HepG2 (cell line): ENCODE results near the gene SNX6. TPM values are rescaled to one million over a fixed set of nuclear protein-coding genes. Genes with fewer than 3 reads are reported as not detected.

Experiments
- ATM ChIP-seq: fragments of 450-650 bp; IDR thresholded peaks from 2 replicates; pipeline ENCODE4 v1.7.1; 2017; ENCODE audit warnings: mild to moderate bottlenecking, borderline replicate concordance
- DDIT3 ChIP-seq: sonication (generic); formaldehyde crosslinking; IDR thresholded peaks from 2 replicates; pipeline ENCODE4 v1.4.0; 2020; ENCODE audit warnings: mild to moderate bottlenecking, missing genetic modification reagents
- ESRRA ChIP-seq: sonication (generic); formaldehyde crosslinking; IDR thresholded peaks from 2 replicates; pipeline ENCODE4 v1.5.1; 2020; ENCODE audit warnings: mild to moderate bottlenecking, low read depth, missing genetic modification reagents
- FUBP1 ChIP-seq: sonication (generic); formaldehyde crosslinking; IDR thresholded peaks from 2 replicates; pipeline ENCODE4 v1.5.1; 2020; ENCODE audit warnings: missing genetic modification reagents, mild to moderate bottlenecking, borderline replicate concordance
- HNF1B ChIP-seq: sonication (generic); formaldehyde crosslinking; IDR thresholded peaks from 2 replicates; pipeline ENCODE4 v1.5.1; 2020; ENCODE audit warnings: mild to moderate bottlenecking, moderate library complexity, missing genetic modification reagents
- JARID2 ChIP-seq: sonication (generic); formaldehyde crosslinking; IDR thresholded peaks from 2 replicates; pipeline ENCODE4 v1.8.1; 2023; ENCODE audit warnings: missing genetic modification reagents, inconsistent platforms; ENCODE audit not compliant: insufficient replicate concordance
- KLF6 ChIP-seq: IDR thresholded peaks from 2 replicates; pipeline ENCODE4 v1.8.0; 2016; ENCODE audit warnings: missing biosample characterization, missing genetic modification reagents
- KLF9 ChIP-seq: IDR thresholded peaks from 2 replicates; pipeline ENCODE4 v1.6.1; 2016; ENCODE audit warnings: low read depth
- MAFG ChIP-seq: sonication (generic); formaldehyde crosslinking; IDR thresholded peaks from 2 replicates; pipeline ENCODE4 v1.5.1; 2020; ENCODE audit warnings: mild to moderate bottlenecking, missing genetic modification reagents
- MATR3 ChIP-seq: sonication (generic); formaldehyde crosslinking; IDR thresholded peaks from 2 replicates; pipeline ENCODE4 v1.4.0; 2020; ENCODE audit warnings: missing genetic modification reagents
- MEIS1 ChIP-seq: sonication (generic); formaldehyde crosslinking; IDR thresholded peaks from 2 replicates; pipeline ENCODE4 v1.9.0; 2021; ENCODE audit warnings: mild to moderate bottlenecking, missing genetic modification reagents, moderate library complexity, borderline replicate concordance
- NFIB ChIP-seq: sonication (generic); formaldehyde crosslinking; IDR thresholded peaks from 2 replicates; pipeline ENCODE4 v1.9.0; 2021; ENCODE audit warnings: missing genetic modification reagents, mild to moderate bottlenecking, borderline replicate concordance
- PAWR ChIP-seq: sonication (generic); formaldehyde crosslinking; IDR thresholded peaks from 2 replicates; pipeline ENCODE4 v1.4.0; 2020; ENCODE audit warnings: missing genetic modification reagents, mild to moderate bottlenecking, borderline replicate concordance
- RFXAP ChIP-seq: sonication (generic); formaldehyde crosslinking; IDR thresholded peaks from 2 replicates; pipeline ENCODE4 v1.4.0; 2020; ENCODE audit warnings: missing genetic modification reagents, borderline replicate concordance
- SATB2 ChIP-seq: sonication (generic); formaldehyde crosslinking; IDR thresholded peaks from 2 replicates; pipeline ENCODE4 v1.5.0; 2020; ENCODE audit warnings: missing genetic modification reagents
- SMAD1 ChIP-seq: sonication (generic); formaldehyde crosslinking; IDR thresholded peaks from 2 replicates; pipeline ENCODE4 v1.4.0; 2020; ENCODE audit warnings: missing genetic modification reagents, low read depth, mild to moderate bottlenecking, borderline replicate concordance
- STAG1 ChIP-seq: sonication (generic); formaldehyde crosslinking; IDR thresholded peaks from 2 replicates; pipeline ENCODE4 v1.4.0; 2020; ENCODE audit warnings: missing genetic modification reagents
- TAF15 ChIP-seq: fragments of 200-400 bp; formaldehyde crosslinking; IDR thresholded peaks from one replicate; pipeline ENCODE4 v1.6.1; 2018; ENCODE audit warnings: mild to moderate bottlenecking, low read depth, low read length; ENCODE audit not compliant: poor library complexity, severe bottlenecking
- TBX2 ChIP-seq: sonication (generic); formaldehyde crosslinking; IDR thresholded peaks from 2 replicates; pipeline ENCODE4 v1.5.0; 2020; ENCODE audit warnings: missing genetic modification reagents, mild to moderate bottlenecking, borderline replicate concordance
- ZNF17 ChIP-seq: sonication (generic); formaldehyde crosslinking; IDR thresholded peaks from 2 replicates; pipeline ENCODE4 v1.5.0; 2020; ENCODE audit warnings: mild to moderate bottlenecking, missing genetic modification reagents
- ZNF30 ChIP-seq: sonication (generic); formaldehyde crosslinking; IDR thresholded peaks from 2 replicates; pipeline ENCODE4 v1.5.0; 2020; ENCODE audit warnings: mild to moderate bottlenecking, missing genetic modification reagents
- ZNF335 ChIP-seq: sonication (generic); formaldehyde crosslinking; IDR thresholded peaks from 2 replicates; pipeline ENCODE4 v1.4.0; 2020; ENCODE audit warnings: missing genetic modification reagents
- ZNF496 ChIP-seq: sonication (generic); formaldehyde crosslinking; IDR thresholded peaks from 2 replicates; pipeline ENCODE4 v1.8.1; 2023; ENCODE audit warnings: mild to moderate bottlenecking, moderate library complexity, missing genetic modification reagents; ENCODE audit not compliant: insufficient replicate concordance
- ZNF510 ChIP-seq: sonication (generic); formaldehyde crosslinking; IDR thresholded peaks from 2 replicates; pipeline ENCODE4 v1.4.0; 2020; ENCODE audit warnings: low read depth, mild to moderate bottlenecking, missing genetic modification reagents
- ZNF589 ChIP-seq: sonication (generic); formaldehyde crosslinking; conservative IDR thresholded peaks from 2 replicates; pipeline ENCODE4 v1.8.0; 2022; ENCODE audit warnings: mild to moderate bottlenecking, moderate library complexity, missing genetic modification reagents
- polyA plus RNA-seq, 8 experiments: library from polyadenylated mRNA; depleted of rRNA in 3 of 8; stranded (reverse) in 7 of 8; unstranded in 1 of 8; fragments of >200 nt; fragmentation: Illumina TruSeq in 4 of 8; extraction: Trizol in 4 of 8; gene quantifications; 2 replicates each; pipeline versions ENCODE4 v1.2.1 to v1.2.3, GENCODE V29; 2011 to 2016; ENCODE audit warnings: low read depth in 4 of 8, missing spikeins in 1 of 8, mixed read lengths in 1 of 8; ENCODE audit not compliant: insufficient read depth in 1 of 8
- total RNA-seq, 5 experiments: library from RNA; depleted of rRNA; stranded (reverse); fragments of >200 nt; fragmentation: Illumina TruSeq; extraction: Trizol; gene quantifications; 2 replicates each; pipeline ENCODE4 v1.2.3, GENCODE V29; 2016; ENCODE audit warnings: low read depth in 1 of 5

Gene SNX6
- total and polyA plus RNA-seq, 2 of the 13 experiments (the other 11 are each of a cell fraction or from before 2014, with no cell fraction given), result 92.3 to 169 TPM

- TF ChIP-seq SMAD1 (CRISPR knock-in tag) (no peak), FUBP1 (CRISPR knock-in tag) (no peak), MEIS1 (CRISPR knock-in tag) (peak; percentile 83), MAFG (peak; percentile 49; the same call in 1 of the 2 replicates), KLF9 (CRISPR knock-in tag) (no peak), ZNF496 (CRISPR knock-in tag) (no peak), KLF6 (CRISPR knock-in tag) (peak; percentile 97), ZNF17 (no peak), TBX2 (CRISPR knock-in tag) (peak; percentile 93), PAWR (CRISPR knock-in tag) (peak; percentile 98; the same call in 1 of the 2 replicates), JARID2 (peak; percentile 13), ZNF335 (CRISPR knock-in tag) (0 out of 2 replicates have a peak, but pooled peaks have one; percentile 61), NFIB (CRISPR knock-in tag) (no peak), RFXAP (peak; percentile 93), ESRRA (CRISPR knock-in tag) (peak; percentile 79), ZNF589 (CRISPR knock-in tag) (peak; percentile 83), TAF15 (peak; percentile 57), ATM (no peak), ZNF510 (CRISPR knock-in tag) (peak; percentile 96; the same call in 1 of the 2 replicates), MATR3 (no peak; the same call in 1 of the 2 replicates), ZNF30 (CRISPR knock-in tag) (0 out of 2 replicates have a peak, but pooled peaks have one; percentile 93), HNF1B (peak; percentile 91; the same call in 1 of the 2 replicates), DDIT3 (no peak; the same call in 1 of the 2 replicates), STAG1 (CRISPR knock-in tag) (no peak; the same call in 1 of the 2 replicates), SATB2 (CRISPR knock-in tag) (peak; percentile 96; the same call in 1 of the 2 replicates)
Measured at GRCh38 chr14:34629657-34630529, at the start of gene SNX6 (continued).
